ENCODE data around the gene LYZL6. TPM values are rescaled to one million over a fixed set of nuclear protein-coding genes. Genes with fewer than 3 reads are reported as not detected.

Gene LYZL6
- total RNA-seq, 2 experiments from 2014 or later: not detected

GRCh38 chr17:35968520-35969054 lies 25.1 kb upstream of the LYZL6 start:
- Mint-ChIP-seq H3K4me1 (ENCODE audit: low read depth) (no peaks in the 10 kb centered on the region), H3K9me3 (no peaks in the 10 kb centered on the region), H3K4me3 (no peak overlapping the region), H3K27me3 (peaks cover 6% of the 10 kb centered on the region), H3K36me3 (ENCODE audit: low read depth) (no peaks in the 10 kb centered on the region), H3K27ac (no peak overlapping the region)
- H3K27me3 ChIP-seq (ENCODE audit: control insufficient read depth in 1 of 2, insufficient read depth in 2 of 2, low read length in 2 of 2): no peaks in the 10 kb centered on the region
- CTCF ChIA-PET: interaction anchor here (1.0 kb wide), 1 partner anchor 514 kb away, joined by 4 read pairs; no protein-coding TSS in a partner anchor
- intact Hi-C loops (cut with DNase I, micrococcal nuclease): loop anchor here (5.0 to 10.0 kb wide), 2 partner anchors 176 to 1274 kb away; no protein-coding TSS in a partner anchor
- H3K36me3 ChIP-seq (ENCODE audit: insufficient read depth, low read length): no peaks in the 10 kb centered on the region
- H3K4me1 ChIP-seq (ENCODE audit: insufficient read depth, low read length): peaks cover 3% of the 10 kb centered on the region
- no peak overlapping the region for H3K27ac ChIP-seq (ENCODE audit: low read depth in 1 of 2, low read length in 2 of 2)
- POLR2A ChIA-PET: no interaction called here
- H3K9me3 ChIP-seq (ENCODE audit: control insufficient read depth in 1 of 2, insufficient read depth in 1 of 2, low read length in 2 of 2): no peaks in the 10 kb centered on the region
- no peak for ATAC-seq (ENCODE audit: poor library complexity)
- no peak for DNase-seq
- H3K4me3 ChIP-seq (ENCODE audit: low read length): no peak overlapping the region
- no peak for TF ChIP-seq CTCF (IDR thresholded peaks at IDR 0.05)

- Histone ChIP-seq H3K4me1 (ENCODE audit: insufficient read depth, low read length) (peaks cover 3% of the 10 kb centered on the region), H3K27ac (ENCODE audit: low read depth in 1 of 2, low read length in 2 of 2) (no peak overlapping the region), H3K4me3 (ENCODE audit: low read length) (no peak overlapping the region), H3K36me3 (ENCODE audit: insufficient read depth, low read length) (no peaks in the 10 kb centered on the region), H3K27me3 (ENCODE audit: control insufficient read depth in 1 of 2, insufficient read depth in 2 of 2, low read length in 2 of 2) (peaks cover 0 to 3% of the 10 kb centered on the region in 2 experiments), H3K9me3 (ENCODE audit: control insufficient read depth in 1 of 2, insufficient read depth in 1 of 2, low read length in 2 of 2) (no peaks in the 10 kb centered on the region)
- intact Hi-C loops (cut with DNase I, micrococcal nuclease): loop anchor here (5.0 to 10.0 kb wide), 2 partner anchors 180 to 1277 kb away; no protein-coding TSS in a partner anchor
- DNase-seq (no peak), ATAC-seq (ENCODE audit: poor library complexity) (no peak)
- H3K36me3 Mint-ChIP-seq (ENCODE audit: low read depth): no peaks in the 10 kb centered on the region
- no peaks in the 10 kb centered on the region for H3K9me3 Mint-ChIP-seq
- H3K4me1 Mint-ChIP-seq (ENCODE audit: low read depth): no peaks in the 10 kb centered on the region
- peaks cover 23% of the 10 kb centered on the region for H3K27me3 Mint-ChIP-seq
- H3K4me3 Mint-ChIP-seq: no peak overlapping the region
- no peak for TF ChIP-seq CTCF (IDR thresholded peaks at IDR 0.05)
- CTCF ChIA-PET: no interaction called here
- H3K27ac Mint-ChIP-seq: no peak overlapping the region
- POLR2A ChIA-PET: no interaction called here
Measured at GRCh38 chr17:35965272-35965671, 21.8 kb upstream of the LYZL6 start.

- CTCF ChIA-PET: interaction anchor here (1.1 kb wide), 1 partner anchor 13 kb away, joined by 4 read pairs; no protein-coding TSS in a partner anchor
- intact Hi-C loops (cut with DNase I, micrococcal nuclease): loop anchor here in 1 of 2 experiments (10.0 kb wide), 1 partner anchor 181 kb away; no protein-coding TSS in a partner anchor
Measured at GRCh38 chr17:35963663-35964062, 20.1 kb upstream of the LYZL6 start.

More at GRCh38 chr17:35963663-35964062, 20.1 kb upstream of the LYZL6 start:
- Mint-ChIP-seq H3K4me1 (ENCODE audit: low read depth) (no peaks in the 10 kb centered on the region), H3K27me3 (peaks cover 20% of the 10 kb centered on the region), H3K27ac (no peak overlapping the region), H3K9me3 (no peaks in the 10 kb centered on the region), H3K36me3 (ENCODE audit: low read depth) (no peaks in the 10 kb centered on the region), H3K4me3 (no peak overlapping the region)
- POLR2A ChIA-PET: no interaction called here
- Histone ChIP-seq H3K9me3 (ENCODE audit: control insufficient read depth in 1 of 2, insufficient read depth in 1 of 2, low read length in 2 of 2) (no peaks in the 10 kb centered on the region), H3K27ac (ENCODE audit: low read depth in 1 of 2, low read length in 2 of 2) (no peak overlapping the region), H3K4me3 (ENCODE audit: low read length) (no peak overlapping the region), H3K36me3 (ENCODE audit: insufficient read depth, low read length) (no peaks in the 10 kb centered on the region), H3K4me1 (ENCODE audit: insufficient read depth, low read length) (no peaks in the 10 kb centered on the region), H3K27me3 (ENCODE audit: control insufficient read depth in 1 of 2, insufficient read depth in 2 of 2, low read length in 2 of 2) (peaks cover 3 to 6% of the 10 kb centered on the region in 2 experiments)
- ATAC-seq (ENCODE audit: poor library complexity) (no peak), DNase-seq (no peak)
- TF ChIP-seq CTCF (IDR thresholded peaks at IDR 0.05): no peak
